KMS-11 (cell line): ENCODE measurements around the gene ZNF552.
A peak's percentile ranks its signal among the peaks of the same experiment; 100 is the strongest.
"Not testable (repeated sequence)": the region's sequence is repeated elsewhere in the genome, so short reads cannot be mapped to it uniquely, and the experiment has no call there.

ENCODE experiments used
- H2AFZ ChIP-seq: fragments of 200-600 bp; sonication (generic); 2 replicates; pipeline ENCODE4 v1.6.1; 2016; ENCODE audit warnings: antibody characterized with exemption, mixed run types, low read depth
- H3K27ac ChIP-seq: fragments of 200-600 bp; sonication (generic); 2 replicates; pipeline ENCODE4 v1.6.1; 2016; ENCODE audit warnings: mild to moderate bottlenecking, mixed run types
- H3K27me3 ChIP-seq: fragments of 200-600 bp; sonication (generic); 2 replicates; pipeline ENCODE4 v1.6.1; 2017; ENCODE audit warnings: mild to moderate bottlenecking, low read depth, mixed run types, moderate library complexity; ENCODE audit not compliant: insufficient read depth
- H3K36me3 ChIP-seq: fragments of 200-600 bp; sonication (generic); 2 replicates; pipeline ENCODE4 v1.6.1; 2017; ENCODE audit warnings: mild to moderate bottlenecking, mixed run types; ENCODE audit not compliant: insufficient read depth
- H3K4me1 ChIP-seq: fragments of 200-600 bp; sonication (generic); 2 replicates; pipeline ENCODE4 v1.6.1; 2016; ENCODE audit warnings: mild to moderate bottlenecking, low read depth, mixed run types; ENCODE audit not compliant: poor library complexity, severe bottlenecking
- H3K4me2 ChIP-seq: fragments of 200-600 bp; sonication (generic); 2 replicates; pipeline ENCODE4 v1.7.0; 2016; ENCODE audit warnings: mild to moderate bottlenecking, mixed run types
- H3K4me3 ChIP-seq: fragments of 200-600 bp; sonication (generic); IDR thresholded peaks from 2 replicates; pipeline ENCODE4 v1.6.1; 2017; ENCODE audit warnings: low read depth, low read length, mixed read lengths; ENCODE audit not compliant: insufficient read depth
- H3K79me2 ChIP-seq: fragments of 200-600 bp; sonication (generic); 2 replicates; pipeline ENCODE4 v1.6.1; 2016; ENCODE audit warnings: low read depth, mixed run types; ENCODE audit not compliant: insufficient read depth
- H3K9ac ChIP-seq: fragments of 200-600 bp; sonication (generic); 2 replicates; pipeline ENCODE4 v1.6.1; 2016; ENCODE audit warnings: mild to moderate bottlenecking, mixed run types
- H4K20me1 ChIP-seq: fragments of 200-600 bp; sonication (generic); 2 replicates; pipeline ENCODE4 v1.6.1; 2016; ENCODE audit warnings: mild to moderate bottlenecking, mixed run types; ENCODE audit not compliant: insufficient read depth
- TF ChIP-seq, protein P1 (sequence below): fragments of 200-600 bp; sonication (generic); conservative IDR thresholded peaks from 2 replicates; pipeline ENCODE4 v1.6.1; 2017; ENCODE audit warnings: low read depth, mild to moderate bottlenecking, antibody characterized with exemption, low read length, moderate library complexity, mixed read lengths

The ZNF552 gene

DNA sequence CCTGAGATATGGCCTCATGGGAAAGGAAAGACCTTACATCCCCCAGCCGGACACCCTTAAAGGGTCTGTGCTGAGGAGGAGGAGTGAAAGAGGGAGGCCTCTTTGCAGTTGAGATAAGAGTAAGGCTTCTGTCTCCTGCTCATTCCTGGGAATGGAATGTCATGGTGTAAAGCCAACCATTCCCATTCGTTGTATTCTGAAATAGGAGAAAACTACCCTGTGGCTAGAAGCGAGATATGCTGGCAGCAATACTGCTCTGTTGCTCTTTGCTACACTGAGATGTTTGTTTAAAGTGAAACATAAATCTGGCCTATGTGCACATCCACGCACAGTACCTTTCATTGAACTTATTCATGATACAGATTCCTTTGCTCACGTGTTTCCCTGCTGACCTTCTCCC is 14.6 kb upstream of the ZNF552 start:
- Histone ChIP-seq H3K27me3 (no peaks in the 10 kb centered on the region), H3K79me2 (peaks cover 74% of the 10 kb centered on the region), H4K20me1 (0 out of 2 replicates have a peak, but pooled peaks cover 5% of the 10 kb centered on the region), H3K4me3 (no peak overlapping the region), H2AFZ (no peak overlapping the region), H3K36me3 (no peaks in the 10 kb centered on the region; the same call in 1 of the 2 replicates), H3K27ac (no peak overlapping the region), H3K9ac (no peak overlapping the region), H3K4me2 (no peak overlapping the region), H3K4me1 (no peaks in the 10 kb centered on the region)
- TF ChIP-seq, protein P1, sequence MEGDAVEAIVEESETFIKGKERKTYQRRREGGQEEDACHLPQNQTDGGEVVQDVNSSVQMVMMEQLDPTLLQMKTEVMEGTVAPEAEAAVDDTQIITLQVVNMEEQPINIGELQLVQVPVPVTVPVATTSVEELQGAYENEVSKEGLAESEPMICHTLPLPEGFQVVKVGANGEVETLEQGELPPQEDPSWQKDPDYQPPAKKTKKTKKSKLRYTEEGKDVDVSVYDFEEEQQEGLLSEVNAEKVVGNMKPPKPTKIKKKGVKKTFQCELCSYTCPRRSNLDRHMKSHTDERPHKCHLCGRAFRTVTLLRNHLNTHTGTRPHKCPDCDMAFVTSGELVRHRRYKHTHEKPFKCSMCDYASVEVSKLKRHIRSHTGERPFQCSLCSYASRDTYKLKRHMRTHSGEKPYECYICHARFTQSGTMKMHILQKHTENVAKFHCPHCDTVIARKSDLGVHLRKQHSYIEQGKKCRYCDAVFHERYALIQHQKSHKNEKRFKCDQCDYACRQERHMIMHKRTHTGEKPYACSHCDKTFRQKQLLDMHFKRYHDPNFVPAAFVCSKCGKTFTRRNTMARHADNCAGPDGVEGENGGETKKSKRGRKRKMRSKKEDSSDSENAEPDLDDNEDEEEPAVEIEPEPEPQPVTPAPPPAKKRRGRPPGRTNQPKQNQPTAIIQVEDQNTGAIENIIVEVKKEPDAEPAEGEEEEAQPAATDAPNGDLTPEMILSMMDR: no peak

DNA sequence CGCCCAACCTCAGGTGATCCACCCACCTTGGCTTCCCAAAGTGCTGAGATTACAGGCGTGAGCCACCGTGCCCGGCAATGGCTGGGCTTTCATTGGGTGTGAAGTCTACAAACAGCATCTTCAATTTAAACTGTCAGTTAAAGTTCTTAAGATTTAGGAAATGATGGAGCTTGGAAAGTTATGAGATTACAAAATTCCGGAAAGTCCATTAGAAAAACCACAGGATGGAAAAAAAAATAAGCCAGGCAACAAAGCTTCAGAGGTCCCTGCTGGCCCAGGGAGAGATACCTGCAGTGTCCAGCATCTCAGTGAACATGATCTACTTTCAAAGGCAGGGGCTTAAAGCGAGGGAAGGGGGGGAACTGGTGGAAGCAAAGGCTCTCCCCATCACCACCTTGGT is 10.8 kb upstream of the ZNF552 start:
- no peak overlapping the region for H3K4me3 ChIP-seq
- H3K9ac ChIP-seq: no peak overlapping the region
- no peak overlapping the region for H3K4me2 ChIP-seq
- 0 out of 2 replicates have a peak, but pooled peaks cover 5% of the 10 kb centered on the region for H4K20me1 ChIP-seq
- H3K4me1 ChIP-seq: peaks cover 3% of the 10 kb centered on the region
- peaks cover 89% of the 10 kb centered on the region for H3K79me2 ChIP-seq
- TF ChIP-seq, protein P1: no peak
- no peaks in the 10 kb centered on the region; the same call in 1 of the 2 replicates for H3K36me3 ChIP-seq
- no peaks in the 10 kb centered on the region for H3K27me3 ChIP-seq
- no peak overlapping the region for H3K27ac ChIP-seq
- H2AFZ ChIP-seq: no peak overlapping the region

DNA sequence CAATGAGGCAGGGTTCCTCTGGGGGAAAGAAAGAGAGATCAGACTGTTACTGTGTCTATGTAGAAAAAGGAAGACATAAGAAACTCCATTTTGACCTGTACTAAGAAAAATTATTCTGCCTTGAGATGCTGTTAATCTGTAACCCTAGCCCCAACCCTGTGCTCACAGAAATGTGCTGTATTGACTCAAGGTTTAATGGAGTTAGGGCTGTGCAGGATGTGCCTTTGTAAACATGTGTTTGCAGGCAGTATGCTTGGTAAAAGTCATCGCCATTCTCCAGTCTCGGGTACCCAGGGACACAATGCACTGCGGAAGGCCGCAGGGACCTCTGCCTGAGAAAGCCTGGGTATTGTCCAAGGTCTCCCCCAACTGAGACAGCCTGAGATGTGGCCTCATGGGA is 8.9 kb upstream of the ZNF552 start:
- H3K36me3 ChIP-seq, H3K4me1 ChIP-seq: not testable (repeated sequence)
- peaks cover 82% of the 10 kb centered on the region for H3K79me2 ChIP-seq

DNA sequence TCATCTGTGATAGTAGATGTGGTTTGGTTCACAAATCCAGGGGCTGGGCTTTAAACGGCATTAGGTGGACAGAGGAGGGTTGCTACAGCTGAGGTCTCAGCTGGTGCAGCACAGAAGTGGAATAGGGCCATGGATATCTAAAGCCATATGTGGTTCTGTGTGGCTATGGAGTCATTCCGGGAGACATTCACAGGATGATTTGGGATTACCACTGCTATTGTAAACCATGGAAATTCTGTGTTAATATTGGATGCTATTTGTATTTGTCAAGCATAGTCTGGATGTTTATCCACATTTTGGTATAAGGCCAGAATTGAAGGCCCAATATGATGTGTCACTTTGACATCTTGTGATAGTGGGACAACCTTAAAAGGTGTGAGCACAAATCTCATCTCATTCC is 8.4 kb upstream of the ZNF552 start:
- not testable (repeated sequence) for H3K4me2 ChIP-seq, H2AFZ ChIP-seq, H4K20me1 ChIP-seq, H3K9ac ChIP-seq, H3K27me3 ChIP-seq, H3K4me1 ChIP-seq, H3K4me3 ChIP-seq, H3K27ac ChIP-seq, H3K36me3 ChIP-seq
- H3K79me2 ChIP-seq: peaks cover 79% of the 10 kb centered on the region

More for the DNA sequence above, 8.9 kb upstream of the ZNF552 start:
- not testable (repeated sequence) for H3K9ac ChIP-seq, H3K27ac ChIP-seq, H3K4me3 ChIP-seq, H2AFZ ChIP-seq, H4K20me1 ChIP-seq, H3K27me3 ChIP-seq, H3K4me2 ChIP-seq

DNA sequence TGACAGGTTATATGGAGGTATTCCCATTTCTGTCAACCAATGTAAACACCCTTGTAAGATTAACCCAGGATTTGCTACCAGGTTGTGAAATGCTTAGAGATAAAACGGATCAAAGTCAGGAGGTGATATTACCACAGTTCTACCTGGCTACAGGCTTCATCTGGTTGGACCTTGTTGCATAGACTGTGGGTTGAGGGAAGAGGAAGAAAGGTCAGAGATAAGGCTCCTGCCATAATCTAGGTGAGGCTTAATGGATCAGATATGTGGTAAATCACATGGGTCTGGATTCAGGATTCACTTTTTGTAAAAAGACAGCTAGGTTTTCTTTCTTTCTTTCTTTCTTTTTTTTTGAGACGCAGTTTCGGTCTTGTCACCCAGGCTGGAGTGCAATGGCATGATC is 6.8 kb upstream of the ZNF552 start:
- H3K9ac ChIP-seq, H4K20me1 ChIP-seq, H3K4me3 ChIP-seq, H3K4me2 ChIP-seq, H3K4me1 ChIP-seq, H2AFZ ChIP-seq, H3K27ac ChIP-seq, H3K36me3 ChIP-seq, H3K27me3 ChIP-seq: not testable (repeated sequence)
- H3K79me2 ChIP-seq: peaks cover 70% of the 10 kb centered on the region

DNA sequence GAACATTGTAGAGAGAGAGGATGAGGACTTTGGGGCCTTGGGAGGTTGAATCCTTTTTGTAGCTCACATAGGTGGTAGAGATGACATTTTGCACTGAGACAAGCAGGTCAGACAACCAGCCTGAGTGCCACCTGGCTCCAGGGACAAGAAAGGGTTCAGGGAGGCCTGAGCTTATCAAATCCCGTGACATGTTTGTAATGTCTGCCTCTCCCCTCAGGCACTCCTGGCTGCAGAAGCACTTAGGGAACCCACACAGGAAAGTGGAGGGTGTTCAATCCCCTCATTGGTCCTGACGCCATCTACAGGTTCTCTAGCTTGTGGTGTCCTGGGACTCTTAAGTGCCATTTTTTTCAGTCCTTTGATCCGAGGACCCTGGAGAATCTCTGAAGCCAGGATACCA is 6.4 kb upstream of the ZNF552 start:
- not testable (repeated sequence) for H3K4me3 ChIP-seq, H3K27me3 ChIP-seq, H3K4me1 ChIP-seq, H2AFZ ChIP-seq, H3K9ac ChIP-seq, H3K27ac ChIP-seq, H3K36me3 ChIP-seq, H4K20me1 ChIP-seq
- H3K79me2 ChIP-seq: peaks cover 66% of the 10 kb centered on the region
- peak overlapping the region; percentile 87; the same call in 1 of the 2 replicates for H3K4me2 ChIP-seq
